ENCODE measurements around the gene FYN.

Gene FYN

DNA sequence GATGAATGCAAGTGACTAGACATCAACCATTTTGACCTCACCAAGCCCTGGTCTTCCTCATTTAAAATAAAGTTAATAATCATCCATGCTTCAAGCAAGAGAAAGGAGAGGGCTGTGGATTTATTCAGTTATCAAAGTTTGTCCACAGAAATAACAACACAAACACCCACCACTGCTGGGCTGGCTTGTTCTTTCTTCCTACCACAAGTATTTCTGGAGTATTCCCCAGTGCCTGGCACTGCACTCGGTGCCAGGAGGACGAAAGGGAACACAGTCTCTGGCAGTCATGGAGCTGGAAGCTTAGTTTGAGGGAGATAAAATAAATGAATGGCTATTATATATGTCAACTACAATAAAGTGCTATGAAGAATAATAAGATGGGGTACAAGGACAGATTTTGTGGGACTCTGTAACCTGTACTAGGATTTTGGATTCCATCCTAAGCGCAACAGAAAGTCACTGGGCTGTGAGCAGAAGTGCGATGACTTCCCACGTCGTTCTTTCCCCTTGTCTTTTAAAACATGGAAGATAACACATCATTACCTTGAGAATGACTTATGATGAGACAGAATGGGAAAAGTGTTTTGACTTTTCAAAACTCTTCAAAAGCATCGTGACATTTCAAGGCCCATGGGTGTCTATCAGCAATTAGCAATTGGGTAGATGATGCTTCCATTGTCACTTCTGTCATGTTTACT, 193.1 kb downstream of the FYN start:
- 88 to 100% methylated on average over 1 to 5 of the region's 7 CpGs for WGBS, 2 experiments (ENCODE audit: insufficient coverage in 2 of 2)
- Histone ChIP-seq H3K36me3 (ENCODE audit: control insufficient read depth, insufficient read depth, low read length) (peaks cover 84% of the 10 kb centered on the region), H3K4me1 (ENCODE audit: control insufficient read depth, insufficient read depth, low read length, poor library complexity, severe bottlenecking) (no peaks in the 10 kb centered on the region), H3K27ac (ENCODE audit: low read depth, low read length, severe bottlenecking) (no peak overlapping the region), H3K4me3 (ENCODE audit: extremely low read depth, insufficient read depth, low read length, poor library complexity, severe bottlenecking) (no peak overlapping the region), H3K9me3 (ENCODE audit: control insufficient read depth, low read length) (no peaks in the 10 kb centered on the region)

DNA sequence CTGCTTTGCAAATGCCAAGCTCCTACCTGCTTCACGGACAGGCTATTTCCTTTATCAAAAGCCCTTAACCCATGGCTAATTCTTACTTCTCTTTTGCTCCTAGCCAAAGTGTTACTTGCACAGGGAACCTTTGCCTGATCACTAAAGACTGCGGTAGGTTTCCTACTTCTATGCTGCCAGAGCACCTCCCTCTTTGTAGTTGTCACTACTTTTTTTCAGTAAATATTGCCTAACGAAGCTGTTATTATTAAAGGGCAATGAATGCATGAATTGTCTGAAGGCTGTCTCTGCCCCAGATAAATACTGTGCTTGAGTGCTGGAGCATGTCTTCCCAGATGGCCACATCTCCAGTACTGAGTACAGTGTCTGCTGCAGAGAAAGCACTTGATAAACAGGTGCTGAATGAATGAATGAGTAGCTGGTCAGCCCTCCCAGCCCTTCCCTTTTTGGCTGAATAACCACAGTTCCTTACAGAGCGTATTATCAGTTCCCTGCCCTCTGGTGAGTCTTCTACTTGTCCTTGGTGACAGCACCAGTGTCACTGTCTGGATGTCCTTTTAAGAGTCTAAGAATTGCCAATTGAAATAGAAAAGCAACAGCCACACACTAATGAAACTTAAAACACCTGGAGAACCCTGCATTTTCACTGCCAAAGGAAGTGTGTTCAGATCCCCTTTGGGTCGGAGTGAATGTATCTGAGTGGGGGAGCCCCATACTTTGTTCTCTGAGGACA, 194.0 kb downstream of the FYN start:
- no peaks in the 10 kb centered on the region for H3K9me3 ChIP-seq (ENCODE audit: control insufficient read depth, low read length)
- H3K4me1 ChIP-seq (ENCODE audit: control insufficient read depth, insufficient read depth, low read length, poor library complexity, severe bottlenecking), result no peaks in the 10 kb centered on the region
- no peak overlapping the region for H3K27ac ChIP-seq (ENCODE audit: low read depth, low read length, severe bottlenecking)
- WGBS, 2 experiments (ENCODE audit: insufficient coverage in 2 of 2), result 84% methylated on average over 3 to 4 of the region's 5 CpGs
- peaks cover 84% of the 10 kb centered on the region for H3K36me3 ChIP-seq (ENCODE audit: control insufficient read depth, insufficient read depth, low read length)
- H3K4me3 ChIP-seq (ENCODE audit: extremely low read depth, insufficient read depth, low read length, poor library complexity, severe bottlenecking), result no peak overlapping the region

DNA sequence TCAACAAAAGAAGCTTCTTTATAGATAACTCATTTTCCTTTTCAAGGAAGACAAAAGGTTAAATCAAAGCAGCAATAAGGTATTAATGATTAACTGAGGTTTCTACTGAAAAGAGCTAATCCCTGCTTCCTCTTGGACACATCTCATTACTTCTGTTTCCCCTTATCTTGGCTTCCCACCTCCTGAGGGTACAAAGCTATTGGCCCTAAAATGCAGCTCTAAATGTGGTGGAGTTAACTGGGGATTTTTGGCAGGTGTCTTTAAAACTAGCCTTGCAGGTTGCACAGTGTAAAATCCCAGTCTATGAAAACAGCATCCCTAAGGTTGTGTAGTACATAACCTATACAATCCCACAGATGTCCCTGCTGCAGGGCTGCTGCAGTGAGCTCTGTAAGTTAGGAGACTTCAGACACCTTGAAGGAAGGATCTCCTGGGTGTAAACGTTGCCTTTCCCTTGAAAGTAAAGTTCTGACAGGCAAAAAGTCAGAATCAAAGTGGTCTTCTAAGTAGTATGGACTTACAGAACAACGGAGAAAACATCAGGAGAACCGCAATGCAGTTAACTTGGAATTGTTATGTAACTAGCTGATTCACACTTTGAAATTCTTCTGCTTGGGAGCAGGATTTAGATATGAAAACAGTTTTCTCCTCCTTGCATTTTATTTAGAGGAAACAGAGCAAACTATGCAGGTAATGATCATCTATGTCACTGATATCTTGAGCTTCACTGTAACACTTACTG, 195.8 kb downstream of the FYN start:
- Histone ChIP-seq H3K36me3 (ENCODE audit: control insufficient read depth, insufficient read depth, low read length) (peaks cover 84% of the 10 kb centered on the region), H3K4me1 (ENCODE audit: control insufficient read depth, insufficient read depth, low read length, poor library complexity, severe bottlenecking) (no peaks in the 10 kb centered on the region), H3K9me3 (ENCODE audit: control insufficient read depth, low read length) (no peaks in the 10 kb centered on the region), H3K4me3 (ENCODE audit: extremely low read depth, insufficient read depth, low read length, poor library complexity, severe bottlenecking) (no peak overlapping the region), H3K27ac (ENCODE audit: low read depth, low read length, severe bottlenecking) (no peak overlapping the region)
- WGBS, 2 experiments (ENCODE audit: insufficient coverage in 2 of 2), result 32 to 41% methylated on average over 3 of the region's 3 CpGs

DNA sequence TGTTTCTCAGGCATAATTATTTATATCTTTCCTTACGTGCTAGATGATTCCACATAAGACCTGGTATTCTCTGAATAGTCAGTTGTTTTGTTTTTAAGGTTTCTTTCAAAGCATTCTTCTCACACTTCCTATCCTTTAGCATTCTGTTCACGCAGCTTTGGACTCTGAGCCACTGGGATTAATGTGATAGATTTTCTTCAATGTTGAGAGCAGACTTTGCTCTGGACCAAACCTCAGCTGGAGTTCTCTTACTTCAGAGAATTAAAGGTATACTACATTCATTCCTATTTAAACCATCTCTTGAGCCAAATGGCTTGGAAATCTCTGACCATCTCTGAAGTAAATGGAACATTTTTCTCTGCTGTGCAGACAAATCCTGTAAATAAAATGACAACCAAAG, 196.9 kb downstream of the FYN start:
- Histone ChIP-seq H3K4me3 (ENCODE audit: extremely low read depth, insufficient read depth, low read length, poor library complexity, severe bottlenecking) (no peak overlapping the region), H3K9me3 (ENCODE audit: control insufficient read depth, low read length) (no peaks in the 10 kb centered on the region), H3K4me1 (ENCODE audit: control insufficient read depth, insufficient read depth, low read length, poor library complexity, severe bottlenecking) (no peaks in the 10 kb centered on the region), H3K36me3 (ENCODE audit: control insufficient read depth, insufficient read depth, low read length) (peaks cover 84% of the 10 kb centered on the region), H3K27ac (ENCODE audit: low read depth, low read length, severe bottlenecking) (no peak overlapping the region)
- WGBS, 2 experiments (ENCODE audit: insufficient coverage in 2 of 2), result no CpG with 5 or more reads among the region's 2 CpGs

DNA sequence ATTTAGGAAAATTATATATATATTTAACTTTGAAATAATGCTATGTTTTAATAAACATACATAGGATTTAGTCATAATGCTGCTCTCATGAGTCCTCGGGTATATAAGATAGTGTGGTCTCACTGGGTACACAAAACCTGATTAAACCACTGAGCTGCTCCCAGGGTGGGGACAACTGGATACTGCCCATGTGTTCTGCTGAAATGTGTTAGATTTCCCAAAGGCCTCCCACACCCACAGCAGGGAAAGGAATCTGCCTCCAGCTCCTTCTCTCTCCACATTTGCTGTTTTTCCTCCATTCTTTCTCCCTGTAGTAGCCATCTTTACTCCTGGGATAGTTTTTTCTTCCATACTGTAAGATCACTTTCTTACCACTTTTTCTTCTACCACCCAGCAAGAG, 198.4 kb downstream of the FYN start:
- Histone ChIP-seq H3K27ac (ENCODE audit: low read depth, low read length, severe bottlenecking) (no peak overlapping the region), H3K9me3 (ENCODE audit: control insufficient read depth, low read length) (no peaks in the 10 kb centered on the region), H3K36me3 (ENCODE audit: control insufficient read depth, insufficient read depth, low read length) (peaks cover 84% of the 10 kb centered on the region), H3K4me3 (ENCODE audit: extremely low read depth, insufficient read depth, low read length, poor library complexity, severe bottlenecking) (no peak overlapping the region), H3K4me1 (ENCODE audit: control insufficient read depth, insufficient read depth, low read length, poor library complexity, severe bottlenecking) (no peaks in the 10 kb centered on the region)
- no CpG with 5 or more reads among the region's 1 CpG for WGBS, 2 experiments (ENCODE audit: insufficient coverage in 2 of 2)

DNA sequence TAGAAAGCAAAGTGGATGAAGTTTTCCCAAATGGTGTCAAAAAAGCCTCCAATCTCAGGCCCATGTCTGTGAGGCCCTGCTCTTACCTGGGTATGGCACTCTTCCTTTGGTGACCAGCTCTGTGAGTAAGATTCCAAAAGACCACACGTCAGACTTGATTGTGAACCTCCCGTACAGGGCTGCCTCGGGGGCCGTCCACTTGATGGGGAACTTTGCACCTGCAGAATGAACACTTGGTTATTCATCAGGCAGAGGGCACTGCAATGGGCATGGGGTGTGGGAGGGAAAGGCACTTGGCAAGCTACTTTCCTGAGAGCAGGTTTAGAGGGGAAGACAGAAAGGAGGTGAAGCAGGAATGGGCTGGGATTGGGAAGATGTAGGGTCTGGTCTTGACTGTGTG, 198.8 kb downstream of the FYN start:
- no peaks in the 10 kb centered on the region for H3K4me1 ChIP-seq (ENCODE audit: control insufficient read depth, insufficient read depth, low read length, poor library complexity, severe bottlenecking)
- peaks cover 84% of the 10 kb centered on the region for H3K36me3 ChIP-seq (ENCODE audit: control insufficient read depth, insufficient read depth, low read length)
- no peak overlapping the region for H3K27ac ChIP-seq (ENCODE audit: low read depth, low read length, severe bottlenecking)
- H3K4me3 ChIP-seq (ENCODE audit: extremely low read depth, insufficient read depth, low read length, poor library complexity, severe bottlenecking), result no peak overlapping the region
- WGBS, 2 experiments (ENCODE audit: insufficient coverage in 2 of 2), result 97 to 99% methylated on average over 4 of the region's 4 CpGs
- H3K9me3 ChIP-seq (ENCODE audit: control insufficient read depth, low read length), result no peaks in the 10 kb centered on the region

DNA sequence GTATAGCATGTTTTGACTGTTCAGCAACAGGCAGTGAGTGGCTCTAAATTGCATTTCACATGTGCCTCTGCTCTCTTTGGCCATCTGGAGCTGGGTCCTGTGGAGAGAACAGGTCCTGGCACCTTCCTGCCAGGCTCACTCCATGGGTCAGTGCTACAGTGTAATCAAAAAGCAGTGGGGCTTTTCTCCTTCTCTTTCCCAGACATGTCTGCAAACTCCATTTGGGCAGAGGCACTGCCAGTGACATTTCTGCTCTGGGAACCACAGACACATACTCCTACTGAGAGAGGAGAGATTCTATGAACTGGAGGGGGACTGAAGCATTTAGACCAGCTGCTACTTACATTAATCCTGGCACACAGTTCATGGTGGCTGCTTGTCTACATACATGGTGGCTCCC, 199.3 kb downstream of the FYN start:
- H3K4me3 ChIP-seq (ENCODE audit: extremely low read depth, insufficient read depth, low read length, poor library complexity, severe bottlenecking), result no peak overlapping the region
- no peaks in the 10 kb centered on the region for H3K4me1 ChIP-seq (ENCODE audit: control insufficient read depth, insufficient read depth, low read length, poor library complexity, severe bottlenecking)
- peaks cover 84% of the 10 kb centered on the region for H3K36me3 ChIP-seq (ENCODE audit: control insufficient read depth, insufficient read depth, low read length)
- H3K9me3 ChIP-seq (ENCODE audit: control insufficient read depth, low read length), result no peaks in the 10 kb centered on the region
- H3K27ac ChIP-seq (ENCODE audit: low read depth, low read length, severe bottlenecking), result no peak overlapping the region

DNA sequence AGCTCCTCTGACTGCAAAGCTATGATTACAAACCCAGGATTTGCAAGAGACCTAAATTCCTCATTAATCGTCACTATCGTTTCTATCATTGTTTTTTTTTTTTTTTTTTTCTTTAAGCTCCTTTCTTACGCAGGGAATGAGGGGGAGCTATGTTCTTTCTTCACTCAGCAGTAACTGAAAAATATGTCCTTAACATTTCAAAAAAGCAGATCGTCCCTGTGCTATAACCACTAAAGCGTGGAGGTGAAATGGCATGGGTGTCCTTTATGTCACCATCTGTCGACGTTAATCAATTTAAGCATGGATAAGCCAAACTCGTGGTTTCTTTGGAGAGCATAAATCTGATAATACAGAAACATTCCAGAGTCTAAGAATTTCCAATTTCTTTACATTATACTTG, 199.7 kb downstream of the FYN start:
- Histone ChIP-seq H3K4me1 (ENCODE audit: control insufficient read depth, insufficient read depth, low read length, poor library complexity, severe bottlenecking) (no peaks in the 10 kb centered on the region), H3K4me3 (ENCODE audit: extremely low read depth, insufficient read depth, low read length, poor library complexity, severe bottlenecking) (no peak overlapping the region), H3K36me3 (ENCODE audit: control insufficient read depth, insufficient read depth, low read length) (peaks cover 84% of the 10 kb centered on the region), H3K9me3 (ENCODE audit: control insufficient read depth, low read length) (no peaks in the 10 kb centered on the region), H3K27ac (ENCODE audit: low read depth, low read length, severe bottlenecking) (no peak overlapping the region)
- 90 to 92% methylated on average over 4 to 5 of the region's 8 CpGs for WGBS, 2 experiments (ENCODE audit: insufficient coverage in 2 of 2)

DNA sequence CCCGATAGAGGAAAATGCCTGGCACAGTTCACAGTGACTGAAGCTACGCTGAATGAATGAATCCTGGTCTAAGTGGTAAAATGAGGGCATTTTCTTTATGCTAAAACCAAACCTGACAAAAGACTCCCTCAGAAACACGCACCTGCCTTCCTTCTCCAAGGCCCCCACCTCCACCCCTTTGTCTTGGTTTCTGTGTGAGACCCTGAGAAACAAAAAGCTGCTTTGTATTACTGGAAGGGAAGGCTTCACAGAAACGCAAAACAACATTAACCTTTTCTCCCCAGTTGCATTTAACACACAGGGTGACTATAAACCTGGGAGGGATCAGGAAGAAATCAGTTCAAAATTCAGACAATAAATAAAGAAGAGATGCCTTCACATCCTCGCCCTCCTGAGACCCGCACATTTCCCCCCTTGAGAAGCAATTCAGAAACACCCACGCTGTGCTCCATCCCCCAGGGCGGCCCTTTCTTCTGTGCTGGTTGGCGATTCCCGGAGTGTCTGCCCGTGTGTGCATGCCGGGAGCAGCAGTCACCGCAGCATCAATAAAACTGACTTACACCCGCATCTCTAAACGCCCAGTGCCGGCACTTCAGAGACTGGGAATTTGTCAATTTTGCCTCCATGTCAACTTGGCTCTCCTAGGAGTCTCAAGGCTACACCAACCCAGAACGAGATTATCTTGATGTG, 200.3 kb downstream of the FYN start:
- Histone ChIP-seq H3K9me3 (ENCODE audit: control insufficient read depth, low read length) (no peaks in the 10 kb centered on the region), H3K36me3 (ENCODE audit: control insufficient read depth, insufficient read depth, low read length) (peaks cover 84% of the 10 kb centered on the region), H3K27ac (ENCODE audit: low read depth, low read length, severe bottlenecking) (no peak overlapping the region), H3K4me1 (ENCODE audit: control insufficient read depth, insufficient read depth, low read length, poor library complexity, severe bottlenecking) (no peaks in the 10 kb centered on the region), H3K4me3 (ENCODE audit: extremely low read depth, insufficient read depth, low read length, poor library complexity, severe bottlenecking) (no peak overlapping the region)
- WGBS, 2 experiments (ENCODE audit: insufficient coverage in 2 of 2), result 77 to 89% methylated on average over 12 to 15 of the region's 17 CpGs

DNA sequence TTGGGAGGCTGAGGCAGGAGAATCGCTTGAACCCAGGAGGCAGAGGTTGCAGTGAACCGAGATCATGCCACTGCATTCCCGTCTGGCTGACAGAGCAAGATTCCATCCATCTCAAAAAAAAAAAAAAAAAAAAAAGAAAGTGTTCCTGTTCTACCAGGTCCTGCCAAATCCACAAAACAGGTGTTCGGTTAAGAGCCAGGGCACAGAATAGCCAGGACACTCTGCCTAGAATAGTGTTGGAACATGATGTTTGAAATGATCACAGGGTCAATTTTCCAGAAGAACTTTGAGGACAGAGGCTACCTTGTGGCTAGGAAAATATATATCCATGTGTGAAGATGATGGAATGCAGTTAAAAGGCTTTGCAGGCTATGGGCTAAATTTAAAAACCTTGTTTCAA, 203.9 kb downstream of the FYN start:
- no peak overlapping the region for H3K4me3 ChIP-seq (ENCODE audit: extremely low read depth, insufficient read depth, low read length, poor library complexity, severe bottlenecking)
- no peak overlapping the region for H3K27ac ChIP-seq (ENCODE audit: low read depth, low read length, severe bottlenecking)
- peaks cover 91% of the 10 kb centered on the region for H3K36me3 ChIP-seq (ENCODE audit: control insufficient read depth, insufficient read depth, low read length)
- H3K4me1 ChIP-seq (ENCODE audit: control insufficient read depth, insufficient read depth, low read length, poor library complexity, severe bottlenecking), result peaks cover 6% of the 10 kb centered on the region
- no peaks in the 10 kb centered on the region for H3K9me3 ChIP-seq (ENCODE audit: control insufficient read depth, low read length)
- 100% methylated on average over 1 to 2 of the region's 4 CpGs for WGBS, 2 experiments (ENCODE audit: insufficient coverage in 2 of 2)
